SK-N-SH treated with all-trans-retinoic acid at 6 μM for 48 hours (cell line): ENCODE measurements around the gene ACOXL.

Experiments
- ATAC-seq: fragments of 200-7000 bp; cut with Tn5 transposase; 3 replicates; pipeline ENCODE4 v1.9.1; 2020; ENCODE audit warnings: mild to moderate bottlenecking, moderate library complexity
- ARNTL ChIP-seq: fragments of 450-650 bp; formaldehyde crosslinking; IDR thresholded peaks from 2 replicates; pipeline ENCODE4 v1.5.0; 2020; ENCODE audit warnings: low read depth, mild to moderate bottlenecking, moderate library complexity, borderline replicate concordance
- CSDC2 ChIP-seq: fragments of 250-450 bp; sonication (Bioruptor Pico); IDR thresholded peaks from 2 replicates; pipeline ENCODE4 v1.5.0; 2020; ENCODE audit warnings: mild to moderate bottlenecking, moderate library complexity
- ESRRG ChIP-seq: fragments of 250-450 bp; sonication (Bioruptor Pico); IDR thresholded peaks from 2 replicates; pipeline ENCODE4 v1.6.1; 2021; ENCODE audit warnings: mild to moderate bottlenecking
- GLIS3 ChIP-seq: fragments of 250-450 bp; sonication (Bioruptor Pico); IDR thresholded peaks from 2 replicates; pipeline ENCODE4 v1.5.0; 2020; ENCODE audit warnings: mild to moderate bottlenecking, moderate library complexity
- ISL1 ChIP-seq: fragments of 250-450 bp; sonication (Bioruptor Pico); IDR thresholded peaks from 2 replicates; pipeline ENCODE4 v2.1.2; 2022; ENCODE audit warnings: mild to moderate bottlenecking, moderate library complexity
- OSR1 ChIP-seq: fragments of 250-450 bp; sonication (Bioruptor Pico); IDR thresholded peaks from 2 replicates; pipeline ENCODE4 v1.8.0; 2022; ENCODE audit warnings: moderate library complexity, mild to moderate bottlenecking, inconsistent platforms
- PPARA ChIP-seq: fragments of 250-450 bp; sonication (Bioruptor Pico); IDR thresholded peaks from 2 replicates; pipeline ENCODE4 v1.5.0; 2020; ENCODE audit warnings: mild to moderate bottlenecking, borderline replicate concordance
- SNAI2 ChIP-seq: fragments of 250-450 bp; sonication (Bioruptor Pico); IDR thresholded peaks from 2 replicates; pipeline ENCODE4 v1.5.0; 2020; ENCODE audit warnings: mild to moderate bottlenecking, moderate library complexity
- TCF4 ChIP-seq: fragments of 250-450 bp; sonication (Bioruptor Pico); IDR thresholded peaks from 2 replicates; pipeline ENCODE4 v1.8.0; 2021; ENCODE audit warnings: mild to moderate bottlenecking, moderate library complexity, borderline replicate concordance
- ZC3H10 ChIP-seq: fragments of 250-450 bp; sonication (Bioruptor Pico); IDR thresholded peaks from 2 replicates; pipeline ENCODE4 v1.5.1; 2021; ENCODE audit warnings: mild to moderate bottlenecking, moderate library complexity
- ZFP3 ChIP-seq: fragments of 250-450 bp; sonication (Bioruptor Pico); IDR thresholded peaks from 2 replicates; pipeline ENCODE4 v1.5.0; 2020; ENCODE audit warnings: mild to moderate bottlenecking, moderate library complexity
- ZFP30 ChIP-seq: fragments of 450-650 bp; formaldehyde crosslinking; IDR thresholded peaks from 2 replicates; pipeline ENCODE4 v1.5.0; 2022; ENCODE audit warnings: mild to moderate bottlenecking, moderate library complexity
- ZNF565 ChIP-seq: fragments of 450-650 bp; formaldehyde crosslinking; conservative IDR thresholded peaks from 2 replicates; pipeline ENCODE4 v1.5.0; 2020; ENCODE audit warnings: low read depth, mild to moderate bottlenecking, moderate library complexity
- ZNF8 ChIP-seq: fragments of 450-650 bp; formaldehyde crosslinking; IDR thresholded peaks from 2 replicates; pipeline ENCODE4 v1.5.0; 2020; ENCODE audit warnings: mild to moderate bottlenecking, moderate library complexity
- TF ChIP-seq, protein P1 (sequence below): fragments of 250-450 bp; sonication (Bioruptor Pico); IDR thresholded peaks from 2 replicates; pipeline ENCODE4 v1.5.0; 2020; ENCODE audit warnings: mild to moderate bottlenecking, moderate library complexity
- TF ChIP-seq, protein P2 (sequence below): fragments of 250-450 bp; sonication (Bioruptor Pico); IDR thresholded peaks from 2 replicates; pipeline ENCODE4 v1.5.1; 2021; ENCODE audit warnings: mild to moderate bottlenecking, moderate library complexity
- TF ChIP-seq, protein P3 (sequence below): fragments of 250-450 bp; sonication (Bioruptor Pico); IDR thresholded peaks from 2 replicates; pipeline ENCODE4 v1.8.0; 2021; ENCODE audit warnings: low read depth, mild to moderate bottlenecking, moderate library complexity, borderline replicate concordance
- TF ChIP-seq, protein P4 (sequence below): fragments of 250-450 bp; sonication (Bioruptor Pico); IDR thresholded peaks from 2 replicates; pipeline ENCODE4 v1.8.0; 2020; ENCODE audit warnings: mild to moderate bottlenecking, moderate library complexity, borderline replicate concordance
- TF ChIP-seq, protein P5 (sequence below): fragments of 250-450 bp; sonication (Bioruptor Pico); IDR thresholded peaks from 2 replicates; pipeline ENCODE4 v1.5.1; 2020; ENCODE audit warnings: low read depth, mild to moderate bottlenecking, moderate library complexity

The ACOXL gene

DNA sequence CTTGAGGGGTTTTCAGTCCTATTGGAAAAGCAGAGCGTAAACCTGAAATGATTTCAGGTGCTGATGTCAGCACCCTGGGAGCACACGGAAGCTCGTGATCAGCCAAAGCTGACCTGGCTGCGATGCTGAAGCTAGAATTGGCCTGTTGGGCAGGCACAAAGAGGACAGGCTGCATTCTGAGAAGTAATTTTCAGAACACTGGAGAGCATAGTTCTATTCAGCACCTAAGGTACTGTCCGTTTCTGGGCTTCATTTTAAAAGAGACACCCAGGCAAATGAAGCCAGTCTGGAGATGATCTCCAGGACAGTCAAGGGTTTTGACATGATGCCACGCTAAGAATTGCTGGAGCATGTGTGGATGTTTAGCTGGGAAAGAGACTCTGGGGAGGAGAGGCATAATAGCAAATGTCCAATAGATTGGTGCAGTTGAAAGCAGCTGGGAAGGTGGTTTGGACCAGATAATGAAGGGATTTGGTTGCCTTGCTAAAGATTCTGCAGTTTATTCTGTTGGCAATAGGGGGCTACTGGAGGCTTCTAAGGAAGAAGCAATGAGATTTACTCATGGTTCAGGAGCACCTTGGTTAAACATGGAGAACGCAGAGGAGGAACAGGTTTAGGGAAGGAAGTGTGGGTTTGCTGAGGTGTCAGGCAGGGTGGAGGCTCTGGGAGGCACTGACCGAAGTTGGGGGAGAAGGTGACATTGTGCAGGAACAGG lies 86.6 kb downstream of the ACOXL start:
- TF ChIP-seq, protein P1, sequence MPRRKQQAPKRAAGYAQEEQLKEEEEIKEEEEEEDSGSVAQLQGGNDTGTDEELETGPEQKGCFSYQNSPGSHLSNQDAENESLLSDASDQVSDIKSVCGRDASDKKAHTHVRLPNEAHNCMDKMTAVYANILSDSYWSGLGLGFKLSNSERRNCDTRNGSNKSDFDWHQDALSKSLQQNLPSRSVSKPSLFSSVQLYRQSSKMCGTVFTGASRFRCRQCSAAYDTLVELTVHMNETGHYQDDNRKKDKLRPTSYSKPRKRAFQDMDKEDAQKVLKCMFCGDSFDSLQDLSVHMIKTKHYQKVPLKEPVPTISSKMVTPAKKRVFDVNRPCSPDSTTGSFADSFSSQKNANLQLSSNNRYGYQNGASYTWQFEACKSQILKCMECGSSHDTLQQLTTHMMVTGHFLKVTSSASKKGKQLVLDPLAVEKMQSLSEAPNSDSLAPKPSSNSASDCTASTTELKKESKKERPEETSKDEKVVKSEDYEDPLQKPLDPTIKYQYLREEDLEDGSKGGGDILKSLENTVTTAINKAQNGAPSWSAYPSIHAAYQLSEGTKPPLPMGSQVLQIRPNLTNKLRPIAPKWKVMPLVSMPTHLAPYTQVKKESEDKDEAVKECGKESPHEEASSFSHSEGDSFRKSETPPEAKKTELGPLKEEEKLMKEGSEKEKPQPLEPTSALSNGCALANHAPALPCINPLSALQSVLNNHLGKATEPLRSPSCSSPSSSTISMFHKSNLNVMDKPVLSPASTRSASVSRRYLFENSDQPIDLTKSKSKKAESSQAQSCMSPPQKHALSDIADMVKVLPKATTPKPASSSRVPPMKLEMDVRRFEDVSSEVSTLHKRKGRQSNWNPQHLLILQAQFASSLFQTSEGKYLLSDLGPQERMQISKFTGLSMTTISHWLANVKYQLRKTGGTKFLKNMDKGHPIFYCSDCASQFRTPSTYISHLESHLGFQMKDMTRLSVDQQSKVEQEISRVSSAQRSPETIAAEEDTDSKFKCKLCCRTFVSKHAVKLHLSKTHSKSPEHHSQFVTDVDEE (CRISPR knock-in tag): no peak
- TF ChIP-seq, protein P2, sequence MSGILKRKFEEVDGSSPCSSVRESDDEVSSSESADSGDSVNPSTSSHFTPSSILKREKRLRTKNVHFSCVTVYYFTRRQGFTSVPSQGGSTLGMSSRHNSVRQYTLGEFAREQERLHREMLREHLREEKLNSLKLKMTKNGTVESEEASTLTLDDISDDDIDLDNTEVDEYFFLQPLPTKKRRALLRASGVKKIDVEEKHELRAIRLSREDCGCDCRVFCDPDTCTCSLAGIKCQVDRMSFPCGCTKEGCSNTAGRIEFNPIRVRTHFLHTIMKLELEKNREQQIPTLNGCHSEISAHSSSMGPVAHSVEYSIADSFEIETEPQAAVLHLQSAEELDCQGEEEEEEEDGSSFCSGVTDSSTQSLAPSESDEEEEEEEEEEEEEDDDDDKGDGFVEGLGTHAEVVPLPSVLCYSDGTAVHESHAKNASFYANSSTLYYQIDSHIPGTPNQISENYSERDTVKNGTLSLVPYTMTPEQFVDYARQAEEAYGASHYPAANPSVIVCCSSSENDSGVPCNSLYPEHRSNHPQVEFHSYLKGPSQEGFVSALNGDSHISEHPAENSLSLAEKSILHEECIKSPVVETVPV: no peak
- TF ChIP-seq TCF4 (CRISPR knock-in tag) (no peak), SNAI2 (CRISPR knock-in tag) (no peak), OSR1 (no peak), ARNTL (no peak), PPARA (CRISPR knock-in tag) (no peak), ESRRG (CRISPR knock-in tag) (no peak), GLIS3 (CRISPR knock-in tag) (no peak), ZC3H10 (CRISPR knock-in tag) (no peak), ZFP30 (no peak), ISL1 (no peak), ZFP3 (CRISPR knock-in tag) (no peak), ZNF565 (CRISPR knock-in tag) (no peak), CSDC2 (CRISPR knock-in tag) (no peak), ZNF8 (CRISPR knock-in tag) (no peak)
- TF ChIP-seq, protein P3, sequence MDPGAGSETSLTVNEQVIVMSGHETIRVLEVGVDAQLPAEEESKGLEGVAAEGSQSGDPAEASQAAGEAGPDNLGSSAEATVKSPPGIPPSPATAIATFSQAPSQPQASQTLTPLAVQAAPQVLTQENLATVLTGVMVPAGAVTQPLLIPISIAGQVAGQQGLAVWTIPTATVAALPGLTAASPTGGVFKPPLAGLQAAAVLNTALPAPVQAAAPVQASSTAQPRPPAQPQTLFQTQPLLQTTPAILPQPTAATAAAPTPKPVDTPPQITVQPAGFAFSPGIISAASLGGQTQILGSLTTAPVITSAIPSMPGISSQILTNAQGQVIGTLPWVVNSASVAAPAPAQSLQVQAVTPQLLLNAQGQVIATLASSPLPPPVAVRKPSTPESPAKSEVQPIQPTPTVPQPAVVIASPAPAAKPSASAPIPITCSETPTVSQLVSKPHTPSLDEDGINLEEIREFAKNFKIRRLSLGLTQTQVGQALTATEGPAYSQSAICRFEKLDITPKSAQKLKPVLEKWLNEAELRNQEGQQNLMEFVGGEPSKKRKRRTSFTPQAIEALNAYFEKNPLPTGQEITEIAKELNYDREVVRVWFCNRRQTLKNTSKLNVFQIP (CRISPR knock-in tag): no peak
- TF ChIP-seq, protein P4, sequence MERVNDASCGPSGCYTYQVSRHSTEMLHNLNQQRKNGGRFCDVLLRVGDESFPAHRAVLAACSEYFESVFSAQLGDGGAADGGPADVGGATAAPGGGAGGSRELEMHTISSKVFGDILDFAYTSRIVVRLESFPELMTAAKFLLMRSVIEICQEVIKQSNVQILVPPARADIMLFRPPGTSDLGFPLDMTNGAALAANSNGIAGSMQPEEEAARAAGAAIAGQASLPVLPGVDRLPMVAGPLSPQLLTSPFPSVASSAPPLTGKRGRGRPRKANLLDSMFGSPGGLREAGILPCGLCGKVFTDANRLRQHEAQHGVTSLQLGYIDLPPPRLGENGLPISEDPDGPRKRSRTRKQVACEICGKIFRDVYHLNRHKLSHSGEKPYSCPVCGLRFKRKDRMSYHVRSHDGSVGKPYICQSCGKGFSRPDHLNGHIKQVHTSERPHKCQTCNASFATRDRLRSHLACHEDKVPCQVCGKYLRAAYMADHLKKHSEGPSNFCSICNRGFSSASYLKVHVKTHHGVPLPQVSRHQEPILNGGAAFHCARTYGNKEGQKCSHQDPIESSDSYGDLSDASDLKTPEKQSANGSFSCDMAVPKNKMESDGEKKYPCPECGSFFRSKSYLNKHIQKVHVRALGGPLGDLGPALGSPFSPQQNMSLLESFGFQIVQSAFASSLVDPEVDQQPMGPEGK (CRISPR knock-in tag): no peak
- TF ChIP-seq, protein P5, sequence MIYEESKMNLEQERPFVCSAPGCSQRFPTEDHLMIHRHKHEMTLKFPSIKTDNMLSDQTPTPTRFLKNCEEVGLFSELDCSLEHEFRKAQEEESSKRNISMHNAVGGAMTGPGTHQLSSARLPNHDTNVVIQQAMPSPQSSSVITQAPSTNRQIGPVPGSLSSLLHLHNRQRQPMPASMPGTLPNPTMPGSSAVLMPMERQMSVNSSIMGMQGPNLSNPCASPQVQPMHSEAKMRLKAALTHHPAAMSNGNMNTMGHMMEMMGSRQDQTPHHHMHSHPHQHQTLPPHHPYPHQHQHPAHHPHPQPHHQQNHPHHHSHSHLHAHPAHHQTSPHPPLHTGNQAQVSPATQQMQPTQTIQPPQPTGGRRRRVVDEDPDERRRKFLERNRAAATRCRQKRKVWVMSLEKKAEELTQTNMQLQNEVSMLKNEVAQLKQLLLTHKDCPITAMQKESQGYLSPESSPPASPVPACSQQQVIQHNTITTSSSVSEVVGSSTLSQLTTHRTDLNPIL: no peak
- TF ChIP-seq, all 23 proteins: peak for 0
- ATAC-seq: no peak

DNA sequence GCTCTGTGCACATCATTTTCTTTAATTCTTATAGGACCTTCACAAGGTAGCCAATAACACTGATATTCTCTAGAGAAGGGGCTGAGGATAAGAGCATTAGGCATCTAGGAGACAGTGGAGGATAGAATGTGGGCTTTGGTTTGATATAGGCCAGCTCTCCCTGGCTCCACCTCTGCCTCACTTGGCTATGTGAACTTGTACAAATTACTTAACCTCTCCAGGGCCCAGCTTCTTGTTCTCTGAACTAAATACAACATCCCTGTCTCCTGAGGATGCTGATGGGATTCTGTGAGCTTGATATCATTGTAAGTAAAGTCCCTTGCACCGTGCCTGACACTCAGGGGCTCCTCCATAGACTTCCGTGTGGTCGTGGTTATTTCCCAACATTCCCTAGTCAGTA lies 87.3 kb downstream of the ACOXL start:
- TF ChIP-seq ZNF8 (CRISPR knock-in tag) (no peak), OSR1 (no peak), PPARA (CRISPR knock-in tag) (no peak), GLIS3 (CRISPR knock-in tag) (no peak), ZFP30 (no peak), ZFP3 (CRISPR knock-in tag) (no peak)
- TF ChIP-seq, protein P5: no peak
- no peak for ATAC-seq

DNA sequence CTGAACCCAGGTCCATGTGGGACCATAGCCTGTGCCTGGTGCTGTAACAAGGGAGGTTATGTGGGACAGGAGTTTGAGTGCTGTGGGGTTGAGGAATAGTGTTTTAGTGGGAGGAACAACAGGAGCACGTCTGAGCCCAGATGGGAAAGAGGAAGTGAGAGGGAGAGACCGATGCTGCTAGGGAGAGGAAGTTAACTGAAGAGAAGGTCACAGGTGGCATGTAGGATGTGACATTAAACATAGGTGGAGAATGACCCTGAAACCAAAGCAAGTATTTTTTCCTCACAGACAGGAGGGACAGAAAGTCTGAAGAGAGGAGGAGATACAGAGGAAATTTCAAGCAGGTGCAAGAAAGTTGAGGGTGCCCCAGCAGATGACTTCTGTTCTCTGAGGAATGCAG lies 87.8 kb downstream of the ACOXL start:
- no peak for ATAC-seq
- no peak for TF ChIP-seq GLIS3 (CRISPR knock-in tag)
